ENCODE results near the gene PHOSPHO2. TPM values are rescaled to one million over a fixed set of nuclear protein-coding genes. Genes with fewer than 3 reads are reported as not detected.
"Not testable (repeated sequence)": the region's sequence is repeated elsewhere in the genome, so short reads cannot be mapped to it uniquely, and the experiment has no call there.

Gene PHOSPHO2
- total and polyA plus RNA-seq, 2 donors (not counting 3 experiments of a cell fraction or from before 2014, with no cell fraction given) = 0.69 to 2.7 TPM

- POLR2A ChIA-PET; dilution Hi-C loops (cut with MboI; ENCODE audit: extremely low pct_ligation_motif_present, low sequenced_read_pairs); H2AFZ ChIP-seq (ENCODE audit: low read depth, low read length); DNase-seq (ENCODE audit: low read depth, low spot score); FAIRE-seq; H3K36me3 ChIP-seq (ENCODE audit: control insufficient read depth in 2 of 2, extremely low read depth in 1 of 2, insufficient read depth in 2 of 2, low read length in 2 of 2); H3K27ac ChIP-seq (ENCODE audit: insufficient read depth, low read depth, low read length); H3K4me2 ChIP-seq (ENCODE audit: insufficient read depth, low read length); H3K79me2 ChIP-seq (ENCODE audit: control insufficient read depth, insufficient read depth, low read length); H3K4me1 ChIP-seq (ENCODE audit: control insufficient read depth, extremely low read depth, insufficient read depth, low read length); H3K9me1 ChIP-seq (replicated peaks; ENCODE audit: control insufficient read depth, extremely low read depth, insufficient read depth, low read length); H3K4me3 ChIP-seq (replicated peaks in 1 of 3; ENCODE audit: insufficient read depth in 1 of 3, low read depth in 1 of 3, low read length in 3 of 3); H3K9me3 ChIP-seq (replicated peaks; ENCODE audit: control insufficient read depth, insufficient read depth, low read length); H3K9ac ChIP-seq (replicated peaks; ENCODE audit: extremely low read depth, insufficient read depth, low read length); CTCF ChIA-PET; H4K20me1 ChIP-seq (replicated peaks; ENCODE audit: control insufficient read depth, extremely low read depth, insufficient read depth, low read length); BruUV-seq (replicated peaks): not testable (repeated sequence)
- peaks cover 13 to 23% of the 10 kb centered on the region in 2 experiments for H3K27me3 ChIP-seq (ENCODE audit: control insufficient read depth in 2 of 2, insufficient read depth in 2 of 2, low read length in 2 of 2)
- intact Hi-C loops (cut with micrococcal nuclease) = loop anchor here (2.0 kb wide), 1 partner anchor 23 kb away; no protein-coding TSS in a partner anchor
Measured at GRCh38 chr2:169687943-169688342, 6.3 kb upstream of the PHOSPHO2 start.

DNA sequence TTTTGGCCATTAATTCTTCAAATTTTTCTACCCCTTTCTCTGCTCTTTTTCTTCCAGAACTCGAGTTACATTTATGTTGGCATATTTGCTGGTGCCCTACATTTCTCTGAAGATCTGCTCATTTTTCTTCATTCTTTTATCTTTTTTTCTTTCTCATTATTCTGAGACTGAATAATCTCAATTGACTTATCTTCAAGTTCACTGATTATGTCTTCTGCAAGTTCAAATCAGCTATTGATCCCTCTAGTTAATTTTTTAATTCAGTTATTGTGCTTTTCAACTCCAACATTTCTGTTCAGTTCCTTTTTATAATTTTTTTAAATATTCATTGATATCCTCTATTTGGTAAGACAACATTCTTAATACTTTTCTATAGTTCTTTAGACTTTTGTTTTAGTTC, 3.3 kb upstream of the PHOSPHO2 start:
- no peak for DNase-seq (ENCODE audit: low read depth, low spot score)
- ChIA-PET CTCF (no interaction called here), POLR2A (no interaction called here)
- Histone ChIP-seq H3K36me3 (ENCODE audit: control insufficient read depth in 2 of 2, extremely low read depth in 1 of 2, insufficient read depth in 2 of 2, low read length in 2 of 2) (no peaks in the 10 kb centered on the region), H4K20me1 (replicated peaks; ENCODE audit: control insufficient read depth, extremely low read depth, insufficient read depth, low read length) (no peaks in the 10 kb centered on the region), H3K4me2 (ENCODE audit: insufficient read depth, low read length) (no peak overlapping the region), H3K27ac (ENCODE audit: insufficient read depth, low read depth, low read length) (no peak overlapping the region), H3K9ac (replicated peaks; ENCODE audit: extremely low read depth, insufficient read depth, low read length) (no peak overlapping the region), H3K9me1 (replicated peaks; ENCODE audit: control insufficient read depth, extremely low read depth, insufficient read depth, low read length) (no peaks in the 10 kb centered on the region), H3K27me3 (ENCODE audit: control insufficient read depth in 2 of 2, insufficient read depth in 2 of 2, low read length in 2 of 2) (peaks cover 11 to 25% of the 10 kb centered on the region in 2 experiments), H3K79me2 (ENCODE audit: control insufficient read depth, insufficient read depth, low read length) (no peaks in the 10 kb centered on the region), H3K9me3 (replicated peaks; ENCODE audit: control insufficient read depth, insufficient read depth, low read length) (no peaks in the 10 kb centered on the region), H3K4me3 (replicated peaks in 1 of 3; ENCODE audit: insufficient read depth in 1 of 3, low read depth in 1 of 3, low read length in 3 of 3) (no peak overlapping the region), H3K4me1 (ENCODE audit: control insufficient read depth, extremely low read depth, insufficient read depth, low read length) (peaks cover 8% of the 10 kb centered on the region), H2AFZ (ENCODE audit: low read depth, low read length) (no peak overlapping the region)
- intact Hi-C loops (cut with micrococcal nuclease) (loop anchor here (5.0 kb wide), 1 partner anchor 119 kb away; the partner anchor contains the start of gene FASTKD1), dilution Hi-C loops (cut with MboI; ENCODE audit: extremely low pct_ligation_motif_present, low sequenced_read_pairs) (no loop called here)
- BruUV-seq (replicated peaks) = no TSS peak
- FAIRE-seq = no peak
- TF ChIP-seq CTCF (IDR thresholded peaks at IDR 0.05; ENCODE audit: extremely low read depth in 1 of 2, insufficient read depth in 1 of 2, low read depth in 1 of 2, low read length in 2 of 2) (no peak), JUN (IDR thresholded peaks at IDR 0.05; ENCODE audit: borderline replicate concordance, insufficient read depth, insufficient read length, low read depth) (no peak), FOS (IDR thresholded peaks at IDR 0.05; ENCODE audit: borderline replicate concordance, insufficient read depth, low read length) (no peak), MYC (IDR thresholded peaks at IDR 0.05; ENCODE audit: low read depth, low read length) (no peak), EZH2 (IDR thresholded peaks at IDR 0.05; ENCODE audit: borderline replicate concordance, low read depth, low read length, severe bottlenecking) (no peak), POLR2A (IDR thresholded peaks at IDR 0.05; ENCODE audit: low read depth, low read length) (no peak), POLR2AphosphoS5 (IDR thresholded peaks at IDR 0.05; ENCODE audit: insufficient read depth, low read depth, low read length) (no peak), GATA2 (IDR thresholded peaks at IDR 0.05; ENCODE audit: insufficient read depth, insufficient read length, low read depth, low read length) (no peak)
- TF ChIP-seq, protein P1, sequence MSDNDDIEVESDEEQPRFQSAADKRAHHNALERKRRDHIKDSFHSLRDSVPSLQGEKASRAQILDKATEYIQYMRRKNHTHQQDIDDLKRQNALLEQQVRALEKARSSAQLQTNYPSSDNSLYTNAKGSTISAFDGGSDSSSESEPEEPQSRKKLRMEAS (IDR thresholded peaks at IDR 0.05; ENCODE audit: insufficient read depth, insufficient read length) = no peak
